GM21717 (cell line): ENCODE data around the gene SHANK1.

ENCODE experiments used
- ATAC-seq: cut with Tn5 transposase; IDR thresholded peaks from one replicate; pipeline ENCODE4 v1.9.1; 2021; ENCODE audit warnings: mild to moderate bottlenecking, moderate library complexity; ENCODE audit not compliant: unreplicated experiment

The SHANK1 gene

GRCh38 chr19:50693064-50693975, 26.3 kb downstream of the SHANK1 start:
- no peak for ATAC-seq

GRCh38 chr19:50690439-50690838, 29.2 kb downstream of the SHANK1 start:
- no peak for ATAC-seq

- ATAC-seq = no peak
Measured at GRCh38 chr19:50688766-50689165, 30.8 kb downstream of the SHANK1 start.

- no peak for ATAC-seq
Measured at GRCh38 chr19:50686310-50687032, 33.1 kb downstream of the SHANK1 start.

GRCh38 chr19:50679177-50680125, 40.2 kb downstream of the SHANK1 start:
- peak; percentile 76 for ATAC-seq

- no peak for ATAC-seq
Measured at GRCh38 chr19:50678323-50678722, 41.3 kb downstream of the SHANK1 start.

- ATAC-seq = no peak
Measured at GRCh38 chr19:50677636-50678035, 42.0 kb downstream of the SHANK1 start.

- no peak for ATAC-seq
Measured at GRCh38 chr19:50676625-50677197, 42.9 kb downstream of the SHANK1 start.

GRCh38 chr19:50673118-50673517, 46.5 kb downstream of the SHANK1 start:
- ATAC-seq = no peak

- ATAC-seq = no peak
Measured at GRCh38 chr19:50670102-50670380, 49.6 kb downstream of the SHANK1 start.

GRCh38 chr19:50669302-50670101, 50.1 kb downstream of the SHANK1 start:
- no peak for ATAC-seq

GRCh38 chr19:50668879-50669278, 50.7 kb downstream of the SHANK1 start:
- ATAC-seq = no peak

- no peak for ATAC-seq
Measured at GRCh38 chr19:50668416-50668815, 51.2 kb downstream of the SHANK1 start.

- ATAC-seq = no peak
Measured at GRCh38 chr19:50667759-50668231, 51.8 kb downstream of the SHANK1 start.

- no peak for ATAC-seq
Measured at GRCh38 chr19:50667177-50667758, 52.3 kb downstream of the SHANK1 start.

GRCh38 chr19:50666346-50667176, 53.0 kb downstream of the SHANK1 start:
- no peak for ATAC-seq

GRCh38 chr19:50664204-50664603, 55.4 kb downstream of the SHANK1 start:
- ATAC-seq = no peak

- no peak for ATAC-seq
Measured at GRCh38 chr19:50663482-50663790, 56.2 kb downstream of the SHANK1 start.
